Ovary (tissue), 9 donors: Measurements from ENCODE around the gene RPS6KA4. TPM values are rescaled to one million over a fixed set of nuclear protein-coding genes. Genes with fewer than 3 reads are reported as not detected.

Experiments used
- DNase-seq, 5 donors: peaks; one replicate each; pipeline ENCODE4 v3.0.0-alpha.2; 2019 to 2020
- H3K27ac ChIP-seq, 2 donors: fragments of 200-600 bp; one replicate each; pipeline versions ENCODE4 v1.5.1 to v1.8.0; 2019 to 2022
- H3K27me3 ChIP-seq: fragments of 200-600 bp; one replicate; pipeline ENCODE4 v1.8.0; 2022
- H3K36me3 ChIP-seq: fragments of 200-600 bp; sonication (generic); one replicate; pipeline ENCODE4 v1.5.1; 2019
- H3K4me1 ChIP-seq: one replicate; pipeline ENCODE4 v1.8.1; 2013; ENCODE audit warnings: mild to moderate bottlenecking, moderate library complexity; ENCODE audit not compliant: insufficient read depth
- H3K4me3 ChIP-seq: fragments of 200-600 bp; sonication (generic); one replicate; pipeline ENCODE4 v1.5.1; 2017
- H3K9me3 ChIP-seq, 2 donors: fragments of 200-600 bp in 1 of 2; sonication (generic) in 1 of 2; one replicate each; pipeline versions ENCODE4 v1.5.1 to v1.8.1; 2013 to 2019; ENCODE audit warnings: mild to moderate bottlenecking in 1 of 2, moderate library complexity in 1 of 2
- CTCF ChIP-seq, 3 donors: fragments of 450-650 bp in 2 of 3; fragments of 200-600 bp in 1 of 3; IDR thresholded peaks; one replicate each; pipeline versions ENCODE4 v1.5.1 to v1.8.0; 2016 to 2022; ENCODE audit warnings: antibody characterized with exemption in 3 of 3, mild to moderate bottlenecking in 1 of 3
- EP300 ChIP-seq: sonication (generic); formaldehyde crosslinking; IDR thresholded peaks from one replicate; pipeline ENCODE4 v1.6.1; 2017; ENCODE audit warnings: antibody characterized with exemption
- POLR2A ChIP-seq: fragments of 450-650 bp; IDR thresholded peaks from one replicate; pipeline ENCODE4 v1.6.1; 2017; ENCODE audit warnings: antibody characterized with exemption, mild to moderate bottlenecking, moderate library complexity
- WGBS, 3 donors: extraction: QIAGEN DNeasy Blood & Tissue Kit in 1 of 3; methylation state at CpG; one replicate each; pipeline versions ENCODE4 v1.1.5 to v1.1.7; 2013 to 2017; 5-methylcytosine and 5-hydroxymethylcytosine counted together
- intact Hi-C, 4 donors: fragments of 100-400 bp; cut with DNase I; formaldehyde crosslinking; loops; one replicate each; pipeline versions ENCODE4 v1.11.0 to v1.15.1; 2022 to 2023
- polyA plus RNA-seq, 2 donors: library from polyadenylated mRNA; stranded (reverse); fragments of 200-250 nt in 1 of 2; fragments of 350-450 nt in 1 of 2; fragmentation: Illumina TruSeq in 1 of 2; extraction: RNeasy Lipid Tissue Mini Kit (QIAGEN cat#74804) in 1 of 2; gene quantifications; one replicate each; pipeline ENCODE4 v1.2.3, GENCODE V29; 2013 to 2014
- total RNA-seq, 7 donors: library from RNA; depleted of rRNA in 2 of 7; stranded (reverse); fragments of >200 nt in 2 of 7; fragmentation: NEBNext Ultra II Directional in 3 of 7; extraction: Animal tissue kit (Norgen Biotek cat#: 25700) in 3 of 7; gene quantifications; one replicate each; pipeline versions ENCODE4 v1.1.0 to v1.2.4, GENCODE V29; 2016 to 2023
- donor health status: DM: no; HTN: no; CAD: no; lungs with moderate emphysema.
- donor health status: DM: no; HTN: no; CAD: no.
- donor health status: Bipolar disorder and iron deficiency.
- donor health status: DM: yes; HTN: yes; CAD: no.
- donor health status: DM: no; HTN: no; CAD: no.
- donor health status: DM: yes; HTN: yes; CAD: no.

The RPS6KA4 gene
- total and polyA plus RNA-seq, 9 donors, result 4.0 to 31.4 (median 14.9) TPM

- TF ChIP-seq POLR2A (no peak), CTCF (IDR thresholded peaks at IDR 0.05) (no peak), EP300 (no peak)
- Histone ChIP-seq H3K4me1 (no peaks in the 10 kb centered on the region), H3K4me3 (no peak overlapping the region), H3K27ac (no peak overlapping the region), H3K27me3 (no peaks in the 10 kb centered on the region), H3K36me3 (no peaks in the 10 kb centered on the region), H3K9me3 (no peaks in the 10 kb centered on the region)
- 85 to 87% (median 86%) methylated on average over 82 of the region's 82 CpGs for WGBS, 3 donors
- intact Hi-C loops, result no loop called here
- DNase-seq, result no peak
These were observed 10.8 kb downstream of the RPS6KA4 start for GRCh38 chr11:64369440-64370421.

DNA sequence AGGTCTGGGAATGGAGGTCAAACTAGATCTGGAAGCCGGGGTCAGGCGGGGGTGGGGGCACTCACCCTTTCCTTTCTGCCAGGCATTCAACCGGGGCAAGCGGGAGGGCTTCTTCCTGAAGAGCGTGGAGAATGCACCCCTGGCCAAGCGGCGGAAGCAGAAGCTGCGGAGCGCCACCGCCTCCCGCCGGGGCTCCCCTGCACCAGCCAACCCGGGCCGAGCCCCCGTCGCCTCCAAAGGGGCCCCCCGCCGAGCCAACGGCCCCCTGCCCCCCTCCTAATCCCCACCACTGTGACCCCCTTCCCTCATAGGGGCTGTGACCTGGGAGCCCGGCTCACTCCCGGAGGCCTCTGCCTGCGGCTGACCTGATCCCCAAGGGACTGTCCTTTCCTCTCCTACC is 12.2 kb downstream of the RPS6KA4 start:
- no peaks in the 10 kb centered on the region for H3K36me3 ChIP-seq
- no peak for DNase-seq
- H3K27ac ChIP-seq, result no peak overlapping the region
- intact Hi-C loops, result no loop called here
- no peak overlapping the region for H3K4me3 ChIP-seq
- TF ChIP-seq POLR2A, result no peak
- TF ChIP-seq EP300, result no peak
- TF ChIP-seq CTCF (IDR thresholded peaks at IDR 0.05), result no peak
- no peaks in the 10 kb centered on the region for H3K27me3 ChIP-seq
- no peaks in the 10 kb centered on the region for H3K9me3 ChIP-seq
- no peaks in the 10 kb centered on the region for H3K4me1 ChIP-seq
- 85 to 92% (median 86%) methylated on average over 12 to 22 of the region's 22 CpGs for WGBS, 3 donors

- Histone ChIP-seq H3K27ac (no peak overlapping the region), H3K4me1 (no peaks in the 10 kb centered on the region), H3K4me3 (no peak overlapping the region), H3K36me3 (no peaks in the 10 kb centered on the region), H3K9me3 (no peaks in the 10 kb centered on the region), H3K27me3 (no peaks in the 10 kb centered on the region)
- WGBS, 3 donors, result 90 to 93% (median 90%) methylated on average over 6 of the region's 6 CpGs
- TF ChIP-seq CTCF (IDR thresholded peaks at IDR 0.05), result no peak
- TF ChIP-seq EP300, result no peak
- TF ChIP-seq POLR2A, result no peak
- intact Hi-C loops, result no loop called here
- DNase-seq, result no peak
These were observed 13.1 kb downstream of the RPS6KA4 start for GRCh38 chr11:64372021-64372420.

GRCh38 chr11:64372802-64373597 is 14.0 kb downstream of the RPS6KA4 start:
- no peaks in the 10 kb centered on the region for H3K36me3 ChIP-seq
- TF ChIP-seq POLR2A, result no peak
- no peak for TF ChIP-seq EP300
- TF ChIP-seq CTCF (IDR thresholded peaks at IDR 0.05), result no peak
- H3K4me1 ChIP-seq, result no peaks in the 10 kb centered on the region
- H3K4me3 ChIP-seq, result no peak overlapping the region
- no peak overlapping the region for H3K27ac ChIP-seq
- H3K9me3 ChIP-seq, result no peaks in the 10 kb centered on the region
- 43 to 52% (median 46%) methylated on average over 18 of the region's 18 CpGs for WGBS, 3 donors
- no peaks in the 10 kb centered on the region for H3K27me3 ChIP-seq
- DNase-seq, result peak in 2 of 5 donors; percentile 28 to 47
- intact Hi-C loops, result no loop called here
